ENCODE measurements around the gene PGLYRP4.

The PGLYRP4 gene, protein sequence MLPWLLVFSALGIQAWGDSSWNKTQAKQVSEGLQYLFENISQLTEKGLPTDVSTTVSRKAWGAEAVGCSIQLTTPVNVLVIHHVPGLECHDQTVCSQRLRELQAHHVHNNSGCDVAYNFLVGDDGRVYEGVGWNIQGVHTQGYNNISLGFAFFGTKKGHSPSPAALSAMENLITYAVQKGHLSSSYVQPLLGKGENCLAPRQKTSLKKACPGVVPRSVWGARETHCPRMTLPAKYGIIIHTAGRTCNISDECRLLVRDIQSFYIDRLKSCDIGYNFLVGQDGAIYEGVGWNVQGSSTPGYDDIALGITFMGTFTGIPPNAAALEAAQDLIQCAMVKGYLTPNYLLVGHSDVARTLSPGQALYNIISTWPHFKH

GRCh38 chr1:153348511-153349362 is at the start of gene PGLYRP4:
PGLYRP4 (minus strand) TSS chr1:153348841; CDS start chr1:153347932, 909 bp downstream.
- DNase-seq (ENCODE audit: low spot score): peak; percentile 6

GRCh38 chr1:153397924-153398651 is 49.4 kb upstream of the PGLYRP4 start:
- DNase-seq (ENCODE audit: low spot score): no peak

DNA sequence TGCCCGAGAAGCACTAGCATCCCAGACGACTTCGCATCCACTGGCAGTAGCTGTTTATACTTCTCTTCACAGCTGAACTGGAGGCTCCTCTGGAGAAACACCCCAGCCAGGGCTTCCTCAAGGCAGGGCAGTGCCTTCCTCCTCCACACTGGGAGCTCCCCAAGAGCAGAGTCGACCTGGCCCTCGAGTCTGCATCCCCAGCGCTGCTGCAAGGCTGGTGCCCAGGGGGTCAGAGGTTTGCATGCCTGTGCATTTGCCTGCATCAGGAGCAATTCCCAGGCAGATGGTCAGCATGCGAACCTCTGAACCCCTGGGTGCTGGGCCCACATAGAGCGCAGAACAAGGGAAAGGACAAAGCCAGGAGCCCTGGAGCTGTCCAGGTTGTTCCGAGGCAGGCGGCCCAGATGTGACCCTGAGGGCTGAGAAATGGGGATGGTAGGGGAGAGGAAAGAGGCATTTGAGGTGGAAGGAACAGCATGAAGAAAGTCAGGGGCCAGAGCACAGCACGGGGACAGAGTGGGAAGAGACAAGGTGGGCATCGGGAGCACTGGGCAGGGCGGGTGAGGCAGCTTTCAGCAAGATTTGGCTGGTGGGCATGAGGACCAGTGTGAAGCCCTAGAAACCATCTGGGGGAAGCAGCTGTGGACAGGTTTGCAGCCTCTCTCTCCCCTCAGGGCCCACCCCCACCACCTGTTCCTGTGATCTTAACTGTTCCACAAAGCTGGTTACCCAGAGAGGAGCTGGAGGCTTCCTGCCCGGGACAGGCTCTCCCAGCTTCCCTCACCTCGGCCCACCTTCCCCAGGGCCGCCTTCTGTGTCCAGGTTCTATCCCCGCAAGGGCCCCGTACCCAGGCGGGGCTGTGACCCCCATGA is 48.6 kb upstream of the PGLYRP4 start:
- DNase-seq (ENCODE audit: low spot score): no peak

DNA sequence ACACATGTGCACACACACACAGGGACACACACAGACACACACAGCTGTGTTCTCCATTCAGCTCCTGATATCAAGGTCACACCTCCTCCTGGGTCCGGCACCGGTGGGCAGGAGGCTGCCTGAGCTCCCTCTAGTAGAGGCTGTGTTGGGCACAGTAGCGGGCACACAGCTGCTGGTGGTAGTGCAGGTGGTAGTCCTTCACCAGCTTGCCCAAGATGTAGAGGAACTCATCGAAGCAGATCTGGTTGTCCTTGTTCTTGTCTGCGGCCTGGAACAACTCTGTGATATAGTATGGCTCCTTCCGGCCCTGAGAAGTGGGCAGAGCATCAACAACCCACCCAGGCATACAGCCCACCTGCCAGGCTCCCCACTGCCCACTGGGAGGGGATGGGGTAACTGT is 47.8 kb upstream of the PGLYRP4 start:
- no peak for DNase-seq (ENCODE audit: low spot score)

DNA sequence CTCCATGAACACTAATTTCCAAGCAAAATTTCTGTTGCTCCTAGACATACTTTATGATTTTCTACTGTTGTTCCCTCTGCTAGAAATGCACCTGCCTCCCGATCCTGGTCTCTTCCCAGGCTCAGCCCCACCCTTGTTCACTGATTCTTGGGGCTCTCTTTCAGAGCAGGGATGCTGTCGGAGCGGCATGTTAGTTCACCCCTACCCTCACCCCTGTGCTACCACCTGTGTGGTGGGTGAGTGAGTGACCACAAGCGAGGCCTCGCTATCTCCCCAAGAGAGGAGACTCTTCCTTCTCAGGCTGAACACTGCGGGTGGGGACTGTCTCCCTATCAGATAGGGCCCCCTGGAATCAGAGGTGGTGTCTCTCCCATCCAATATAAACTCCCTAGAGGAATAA is 47.1 kb upstream of the PGLYRP4 start:
- DNase-seq (ENCODE audit: low spot score): no peak

DNA sequence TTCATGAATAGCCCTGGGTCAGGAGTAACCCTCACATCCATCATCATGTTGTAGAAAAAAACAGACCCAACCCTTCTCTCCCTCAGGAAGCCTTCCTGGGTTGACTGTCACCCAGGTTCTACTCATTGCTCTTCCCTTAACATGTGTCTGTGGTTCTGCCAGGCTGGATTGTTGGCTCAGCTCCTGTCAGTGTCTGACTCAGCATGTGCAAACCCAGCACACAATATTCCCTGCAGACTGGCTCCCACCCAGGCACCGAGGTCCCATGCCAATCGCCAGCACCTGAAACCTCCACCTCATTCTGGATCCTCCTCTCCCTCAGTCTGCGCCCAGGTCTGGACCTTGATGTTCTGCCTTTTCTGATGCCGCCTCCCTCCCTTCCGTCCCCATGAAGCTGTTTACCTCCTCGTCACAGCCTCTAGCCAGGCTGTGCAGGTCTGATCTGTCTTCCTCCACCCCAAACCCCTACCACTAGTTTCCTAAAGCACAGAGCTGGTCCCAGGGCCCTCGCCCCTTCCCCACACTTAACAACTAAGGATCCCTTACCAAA is 46.6 kb upstream of the PGLYRP4 start:
- no peak for DNase-seq (ENCODE audit: low spot score)

GRCh38 chr1:153394391-153394790 is 45.8 kb upstream of the PGLYRP4 start:
- no peak for DNase-seq (ENCODE audit: low spot score)

GRCh38 chr1:153393926-153394325 is 45.3 kb upstream of the PGLYRP4 start:
- DNase-seq (ENCODE audit: low spot score): no peak

DNA sequence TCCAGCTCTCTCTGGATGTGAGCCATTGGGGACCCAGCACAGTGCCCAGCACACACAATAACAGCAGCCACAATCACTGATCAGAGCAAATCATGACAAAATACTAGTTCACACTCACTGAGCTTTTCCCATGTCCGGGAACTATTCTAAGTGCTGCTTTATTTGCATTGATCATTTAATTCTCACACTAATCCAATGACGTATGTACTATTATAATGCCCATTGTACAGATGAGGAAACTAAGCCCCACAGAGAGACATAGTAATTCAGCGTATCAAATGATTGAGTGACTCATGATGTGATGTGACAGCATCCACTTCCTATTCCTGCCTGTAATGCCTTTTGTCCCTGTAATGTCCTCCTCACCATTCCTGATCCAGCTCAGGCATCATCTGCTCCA is 44.2 kb upstream of the PGLYRP4 start:
- no peak for DNase-seq (ENCODE audit: low spot score)

- DNase-seq (ENCODE audit: low spot score): no peak
Measured at GRCh38 chr1:153392258-153392657, 43.6 kb upstream of the PGLYRP4 start.

DNA sequence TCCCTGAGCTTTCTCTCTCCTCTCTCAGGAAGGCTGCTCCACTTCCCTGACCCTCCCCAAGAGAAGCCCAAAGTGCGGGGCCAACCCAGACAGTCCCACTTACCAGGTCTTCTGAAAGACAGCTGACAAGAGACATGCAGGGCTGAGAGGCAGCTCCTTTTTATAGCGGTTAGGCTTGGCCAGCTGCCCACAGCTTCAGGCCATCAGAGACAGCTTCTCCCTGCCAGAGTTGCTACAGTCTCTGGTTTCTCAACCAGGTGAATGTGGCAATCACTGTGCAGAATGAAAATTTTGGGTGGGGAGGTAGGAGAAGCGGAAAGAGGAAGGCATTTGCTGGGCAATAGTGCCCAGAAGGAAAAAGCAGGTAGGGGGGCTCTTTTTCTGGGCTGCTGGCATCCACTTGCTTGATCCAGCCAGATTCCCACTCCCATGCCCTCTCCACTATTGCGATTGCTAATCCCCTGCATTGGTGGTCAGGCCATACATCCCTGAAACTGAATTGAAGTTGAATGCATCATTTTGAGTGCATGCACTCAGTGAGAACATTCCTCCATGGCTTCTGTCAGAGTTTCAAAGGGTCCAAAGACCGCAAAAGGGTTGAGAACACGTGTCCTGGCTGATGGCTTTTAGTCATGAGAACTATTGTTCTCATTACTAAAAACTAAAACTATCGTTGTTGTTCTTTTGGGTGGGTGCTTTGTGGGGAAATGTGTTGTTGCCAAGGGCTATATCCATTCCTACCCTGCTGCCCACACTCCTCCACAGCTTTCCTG is 42.5 kb upstream of the PGLYRP4 start, which contains the start of gene S100A8:
Gene S100A8, minus strand, starts transcription at position 136 of the 773 bp plus-strand sequence. CDS start 538 bp downstream, outside the sequence.
- DNase-seq (ENCODE audit: low spot score): no peak

GRCh38 chr1:153389973-153390879 is 41.6 kb upstream of the PGLYRP4 start:
- DNase-seq (ENCODE audit: low spot score): no peak

DNA sequence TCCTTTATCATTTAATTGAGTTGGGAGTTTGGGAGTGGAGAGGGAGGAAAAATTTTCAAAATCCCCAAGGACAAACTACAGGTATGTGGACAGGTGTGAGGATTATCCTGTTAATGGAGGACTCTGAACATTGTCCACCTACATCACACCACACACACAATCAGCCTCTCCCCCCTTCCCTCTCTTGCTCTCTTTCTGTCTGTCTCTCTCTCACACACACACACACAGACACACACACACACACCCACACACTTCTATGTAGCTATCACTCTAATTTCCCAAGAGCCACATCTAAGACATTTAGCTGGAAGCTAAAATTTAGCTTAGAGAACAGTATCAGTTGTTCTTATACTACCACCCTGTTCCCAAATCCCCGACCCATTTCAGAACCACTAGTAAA is 40.8 kb upstream of the PGLYRP4 start:
- DNase-seq (ENCODE audit: low spot score): no peak

GRCh38 chr1:153387785-153388184 is 39.1 kb upstream of the PGLYRP4 start:
- DNase-seq (ENCODE audit: low spot score): no peak

GRCh38 chr1:153387001-153387400 is 38.4 kb upstream of the PGLYRP4 start:
- DNase-seq (ENCODE audit: low spot score): no peak

GRCh38 chr1:153386500-153386901 is 37.9 kb upstream of the PGLYRP4 start:
- DNase-seq (ENCODE audit: low spot score): no peak

DNA sequence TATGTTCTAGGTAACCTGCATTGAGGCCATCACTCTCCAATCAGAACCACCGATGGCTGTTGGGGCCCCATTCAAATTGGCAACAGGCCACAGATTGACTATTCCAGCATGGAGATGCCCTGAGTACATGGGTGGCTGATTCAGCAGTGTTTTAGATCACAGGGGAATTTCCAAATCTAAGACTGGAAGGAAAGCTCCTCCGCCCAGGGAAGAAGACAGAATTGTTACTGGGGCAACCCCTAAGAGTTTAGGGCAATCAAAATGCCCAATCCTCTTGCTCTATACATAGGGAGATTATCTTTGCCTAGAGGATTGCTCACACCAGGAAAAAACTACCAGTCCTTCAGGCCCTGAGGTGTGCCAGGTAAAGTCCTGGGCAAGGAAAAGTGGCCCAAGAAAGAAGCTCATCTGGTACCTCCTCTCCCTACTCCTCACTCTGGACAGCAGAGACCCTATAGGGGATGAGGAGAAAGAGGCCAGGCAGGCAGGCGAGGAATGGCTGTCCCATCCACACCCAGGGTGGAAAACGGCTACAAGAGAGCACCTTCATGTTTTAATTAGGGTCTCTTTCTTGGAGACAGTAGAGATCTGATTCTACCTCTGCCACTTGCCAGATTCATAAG is 36.4 kb upstream of the PGLYRP4 start:
- DNase-seq (ENCODE audit: low spot score): no peak

DNA sequence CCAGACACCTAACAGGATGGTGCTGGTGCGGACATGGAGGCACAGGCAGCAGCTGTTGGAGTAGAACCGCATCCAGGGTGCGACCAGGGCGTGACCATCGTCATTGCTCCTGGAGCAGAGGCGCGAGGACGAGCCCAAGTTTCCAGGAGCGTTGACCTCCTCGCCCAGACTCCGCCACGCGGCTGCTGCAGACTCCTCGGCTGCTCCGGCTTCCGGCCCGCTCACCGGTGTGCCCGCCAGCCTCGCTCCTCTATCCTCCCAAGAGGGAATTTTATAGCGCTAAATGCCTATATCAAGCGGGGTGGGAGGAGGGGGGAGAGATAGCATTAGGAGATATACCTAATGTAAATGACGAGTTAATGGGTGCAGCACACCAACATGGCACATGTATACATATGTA is 32.1 kb upstream of the PGLYRP4 start:
- DNase-seq (ENCODE audit: low spot score): no peak

DNA sequence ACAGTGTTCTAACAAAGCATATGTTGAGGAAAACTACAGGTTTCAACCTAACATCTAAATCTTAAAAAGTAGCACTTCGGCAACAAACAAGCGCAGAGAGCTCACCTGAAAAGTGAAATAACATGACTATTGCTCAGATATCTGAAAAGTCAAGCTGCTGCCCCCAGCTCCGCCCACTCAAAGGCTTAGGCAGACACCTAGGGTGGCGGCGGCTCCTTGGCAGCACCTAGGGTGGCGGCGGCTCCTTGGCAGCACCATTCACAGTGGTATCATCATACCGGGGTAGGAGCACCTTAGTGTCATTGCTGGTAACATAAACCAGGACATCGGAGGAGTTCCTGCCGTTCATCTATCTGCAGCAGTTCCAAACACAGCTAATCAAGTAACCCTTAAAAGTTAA is 30.9 kb upstream of the PGLYRP4 start:
- DNase-seq (ENCODE audit: low spot score): no peak
